ENCODE data around the gene FAM78B. TPM values are rescaled to one million over a fixed set of nuclear protein-coding genes. Genes with fewer than 3 reads are reported as not detected.

The FAM78B gene
- total RNA-seq, 1 donor from 2014 or later: 1.0 TPM

GRCh38 chr1:166155108-166155507, 11.7 kb downstream of the FAM78B start:
- intact Hi-C loops (cut with micrococcal nuclease): no loop called here
- Mint-ChIP-seq H3K4me1 (ENCODE audit: low read depth) (no peaks in the 10 kb centered on the region), H3K4me3 (no peak overlapping the region), H3K27me3 (ENCODE audit: insufficient read depth) (peaks cover 2% of the 10 kb centered on the region), H3K36me3 (ENCODE audit: low read depth) (no peaks in the 10 kb centered on the region), H3K9me3 (no peaks in the 10 kb centered on the region), H3K27ac (no peak overlapping the region)
- no peak for DNase-seq (ENCODE audit: low spot score)

GRCh38 chr1:166153525-166154314, 13.1 kb downstream of the FAM78B start:
- no peaks in the 10 kb centered on the region for H3K9me3 Mint-ChIP-seq
- peaks cover 2% of the 10 kb centered on the region for H3K27me3 Mint-ChIP-seq (ENCODE audit: insufficient read depth)
- H3K36me3 Mint-ChIP-seq (ENCODE audit: low read depth): no peaks in the 10 kb centered on the region
- intact Hi-C loops (cut with micrococcal nuclease): no loop called here
- H3K27ac Mint-ChIP-seq: no peak overlapping the region
- DNase-seq (ENCODE audit: low spot score): no peak
- no peak overlapping the region for H3K4me3 Mint-ChIP-seq
- H3K4me1 Mint-ChIP-seq (ENCODE audit: low read depth): no peaks in the 10 kb centered on the region

GRCh38 chr1:166152978-166153377, 13.8 kb downstream of the FAM78B start:
- no peak for DNase-seq (ENCODE audit: low spot score)
- H3K4me1 Mint-ChIP-seq (ENCODE audit: low read depth): no peaks in the 10 kb centered on the region
- H3K9me3 Mint-ChIP-seq: peaks cover 3% of the 10 kb centered on the region
- H3K27ac Mint-ChIP-seq: no peak overlapping the region
- H3K4me3 Mint-ChIP-seq: no peak overlapping the region
- peaks cover 2% of the 10 kb centered on the region for H3K27me3 Mint-ChIP-seq (ENCODE audit: insufficient read depth)
- no peaks in the 10 kb centered on the region for H3K36me3 Mint-ChIP-seq (ENCODE audit: low read depth)
- intact Hi-C loops (cut with micrococcal nuclease): no loop called here

GRCh38 chr1:166151804-166152203, 15.0 kb downstream of the FAM78B start:
- Mint-ChIP-seq H3K4me3 (no peak overlapping the region), H3K9me3 (peaks cover 3% of the 10 kb centered on the region), H3K27me3 (ENCODE audit: insufficient read depth) (peaks cover 3% of the 10 kb centered on the region), H3K36me3 (ENCODE audit: low read depth) (no peaks in the 10 kb centered on the region), H3K4me1 (ENCODE audit: low read depth) (no peaks in the 10 kb centered on the region), H3K27ac (no peak overlapping the region)
- DNase-seq (ENCODE audit: low spot score): no peak
- intact Hi-C loops (cut with micrococcal nuclease): no loop called here

- Mint-ChIP-seq H3K27ac (no peak overlapping the region), H3K36me3 (ENCODE audit: low read depth) (no peaks in the 10 kb centered on the region), H3K9me3 (peaks cover 3% of the 10 kb centered on the region), H3K27me3 (ENCODE audit: insufficient read depth) (peaks cover 1% of the 10 kb centered on the region), H3K4me3 (no peak overlapping the region), H3K4me1 (ENCODE audit: low read depth) (no peaks in the 10 kb centered on the region)
- no peak for DNase-seq (ENCODE audit: low spot score)
- intact Hi-C loops (cut with micrococcal nuclease): no loop called here
These were observed 21.3 kb downstream of the FAM78B start for GRCh38 chr1:166145499-166145898.

- Mint-ChIP-seq H3K36me3 (ENCODE audit: low read depth) (no peaks in the 10 kb centered on the region), H3K27ac (no peak overlapping the region)
- intact Hi-C loops (cut with micrococcal nuclease): no loop called here
These were observed 24.8 kb downstream of the FAM78B start for GRCh38 chr1:166141969-166142368.

GRCh38 chr1:166140251-166140650, 26.6 kb downstream of the FAM78B start:
- no peak for DNase-seq (ENCODE audit: low spot score)
- no peaks in the 10 kb centered on the region for H3K9me3 Mint-ChIP-seq
- intact Hi-C loops (cut with micrococcal nuclease): no loop called here
- no peaks in the 10 kb centered on the region for H3K36me3 Mint-ChIP-seq (ENCODE audit: low read depth)
- no peaks in the 10 kb centered on the region for H3K4me1 Mint-ChIP-seq (ENCODE audit: low read depth)
- no peak overlapping the region for H3K27ac Mint-ChIP-seq
- peaks cover 3% of the 10 kb centered on the region for H3K27me3 Mint-ChIP-seq (ENCODE audit: insufficient read depth)
- H3K4me3 Mint-ChIP-seq: no peak overlapping the region

More at GRCh38 chr1:166141969-166142368, 24.8 kb downstream of the FAM78B start:
- Mint-ChIP-seq H3K4me3 (no peak overlapping the region), H3K27me3 (ENCODE audit: insufficient read depth) (no peaks in the 10 kb centered on the region), H3K9me3 (no peaks in the 10 kb centered on the region), H3K4me1 (ENCODE audit: low read depth) (no peaks in the 10 kb centered on the region)
- DNase-seq (ENCODE audit: low spot score): no peak

GRCh38 chr1:166139735-166140134, 27.1 kb downstream of the FAM78B start:
- Mint-ChIP-seq H3K9me3 (no peaks in the 10 kb centered on the region), H3K4me1 (ENCODE audit: low read depth) (no peaks in the 10 kb centered on the region), H3K4me3 (no peak overlapping the region), H3K27me3 (ENCODE audit: insufficient read depth) (peaks cover 3% of the 10 kb centered on the region), H3K27ac (no peak overlapping the region), H3K36me3 (ENCODE audit: low read depth) (no peaks in the 10 kb centered on the region)
- no peak for DNase-seq (ENCODE audit: low spot score)
- intact Hi-C loops (cut with micrococcal nuclease): no loop called here

GRCh38 chr1:166136699-166137401, 30.0 kb downstream of the FAM78B start:
- DNase-seq (ENCODE audit: low spot score): no peak
- Mint-ChIP-seq H3K27me3 (ENCODE audit: insufficient read depth) (peaks cover 3% of the 10 kb centered on the region), H3K4me3 (no peak overlapping the region), H3K4me1 (ENCODE audit: low read depth) (no peaks in the 10 kb centered on the region), H3K36me3 (ENCODE audit: low read depth) (no peaks in the 10 kb centered on the region), H3K9me3 (no peaks in the 10 kb centered on the region), H3K27ac (no peak overlapping the region)
- intact Hi-C loops (cut with micrococcal nuclease): no loop called here

GRCh38 chr1:166136222-166136621, 30.6 kb downstream of the FAM78B start:
- DNase-seq (ENCODE audit: low spot score): no peak
- Mint-ChIP-seq H3K4me3 (no peak overlapping the region), H3K9me3 (no peaks in the 10 kb centered on the region), H3K36me3 (ENCODE audit: low read depth) (no peaks in the 10 kb centered on the region), H3K4me1 (ENCODE audit: low read depth) (no peaks in the 10 kb centered on the region), H3K27ac (no peak overlapping the region), H3K27me3 (ENCODE audit: insufficient read depth) (peaks cover 3% of the 10 kb centered on the region)
- intact Hi-C loops (cut with micrococcal nuclease): no loop called here

GRCh38 chr1:166133857-166134256, 32.9 kb downstream of the FAM78B start:
- no peak for DNase-seq (ENCODE audit: low spot score)
- Mint-ChIP-seq H3K27me3 (ENCODE audit: insufficient read depth) (peaks cover 3% of the 10 kb centered on the region), H3K4me3 (no peak overlapping the region), H3K36me3 (ENCODE audit: low read depth) (no peaks in the 10 kb centered on the region), H3K27ac (no peak overlapping the region), H3K9me3 (no peaks in the 10 kb centered on the region), H3K4me1 (ENCODE audit: low read depth) (no peaks in the 10 kb centered on the region)
- intact Hi-C loops (cut with micrococcal nuclease): loop anchor here (1.0 kb wide), 1 partner anchor 345 kb away; no protein-coding TSS in a partner anchor

- H3K27ac Mint-ChIP-seq: no peak overlapping the region
- no peak for DNase-seq (ENCODE audit: low spot score)
- H3K9me3 Mint-ChIP-seq: no peaks in the 10 kb centered on the region
- H3K36me3 Mint-ChIP-seq (ENCODE audit: low read depth): no peaks in the 10 kb centered on the region
- H3K4me3 Mint-ChIP-seq: no peak overlapping the region
- intact Hi-C loops (cut with micrococcal nuclease): loop anchor here (1.0 kb wide), 1 partner anchor 346 kb away; no protein-coding TSS in a partner anchor
- H3K4me1 Mint-ChIP-seq (ENCODE audit: low read depth): no peaks in the 10 kb centered on the region
- H3K27me3 Mint-ChIP-seq (ENCODE audit: insufficient read depth): peaks cover 3% of the 10 kb centered on the region
These were observed 33.4 kb downstream of the FAM78B start for GRCh38 chr1:166133276-166133841.

GRCh38 chr1:166132496-166132895, 34.3 kb downstream of the FAM78B start:
- no peak overlapping the region for H3K4me3 Mint-ChIP-seq
- H3K27me3 Mint-ChIP-seq (ENCODE audit: insufficient read depth): peaks cover 3% of the 10 kb centered on the region
- H3K9me3 Mint-ChIP-seq: no peaks in the 10 kb centered on the region
- intact Hi-C loops (cut with micrococcal nuclease): no loop called here
- H3K36me3 Mint-ChIP-seq (ENCODE audit: low read depth): no peaks in the 10 kb centered on the region
- no peak for DNase-seq (ENCODE audit: low spot score)
- no peaks in the 10 kb centered on the region for H3K4me1 Mint-ChIP-seq (ENCODE audit: low read depth)
- H3K27ac Mint-ChIP-seq: no peak overlapping the region
